Measurements from ENCODE around the gene WFDC2. TPM values are rescaled to one million over a fixed set of nuclear protein-coding genes. Genes with fewer than 3 reads are reported as not detected.

Gene WFDC2
- total and polyA plus RNA-seq, 8 donors = 5.0 to 49.5 (median 15.0) TPM

DNA sequence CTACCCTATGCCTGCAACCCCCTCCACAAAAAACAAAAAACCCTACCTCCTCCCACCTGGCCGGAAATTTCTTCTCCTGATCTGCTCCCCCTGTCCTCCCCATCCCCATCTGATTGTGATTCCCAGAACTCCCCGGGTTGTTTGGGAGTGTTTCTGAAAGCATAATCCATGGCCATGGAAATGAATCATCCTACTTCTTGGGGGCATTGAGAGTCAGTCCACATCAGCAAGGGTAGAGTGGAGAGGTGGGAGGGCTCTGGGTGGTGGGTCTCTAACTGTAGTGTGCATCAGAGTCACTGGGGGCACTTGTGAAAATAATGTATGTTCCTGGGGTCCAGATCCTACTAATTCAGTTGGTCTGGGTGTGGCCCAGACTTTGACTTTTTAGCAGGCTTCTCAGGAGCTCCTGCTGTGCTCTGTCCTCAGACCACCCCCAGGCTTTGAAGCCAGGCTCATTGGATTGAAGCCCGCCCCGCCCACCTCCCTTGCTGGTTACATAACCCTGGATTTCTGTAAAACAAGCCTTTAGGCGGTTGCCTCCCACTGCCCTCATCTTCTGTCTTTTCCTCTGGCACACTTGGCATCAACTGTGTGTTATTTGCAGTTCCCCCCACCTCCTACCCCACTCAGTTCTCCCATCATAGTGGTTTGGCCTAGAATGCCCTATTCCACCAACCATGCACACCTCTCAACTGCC is 43.1 kb upstream of the WFDC2 start:
- Histone ChIP-seq H3K27me3 (no peaks in the 10 kb centered on the region), H3K9me3 (no peaks in the 10 kb centered on the region), H3K36me3 (peaks cover 0 to 22% (median 18%) of the 10 kb centered on the region in 3 donors), H3K27ac (no peak overlapping the region), H3K4me3 (no peak overlapping the region), H3K4me1 (no peaks in the 10 kb centered on the region)
- FAIRE-seq = no peak
- no peak for DNase-seq
- intact Hi-C loops (cut with DNase I) = no loop called here
- 88 to 89% methylated on average over 5 of the region's 5 CpGs for WGBS, 2 donors
- ATAC-seq = peak in 1 of 4 donors; percentile 27
- TF ChIP-seq, protein P1, sequence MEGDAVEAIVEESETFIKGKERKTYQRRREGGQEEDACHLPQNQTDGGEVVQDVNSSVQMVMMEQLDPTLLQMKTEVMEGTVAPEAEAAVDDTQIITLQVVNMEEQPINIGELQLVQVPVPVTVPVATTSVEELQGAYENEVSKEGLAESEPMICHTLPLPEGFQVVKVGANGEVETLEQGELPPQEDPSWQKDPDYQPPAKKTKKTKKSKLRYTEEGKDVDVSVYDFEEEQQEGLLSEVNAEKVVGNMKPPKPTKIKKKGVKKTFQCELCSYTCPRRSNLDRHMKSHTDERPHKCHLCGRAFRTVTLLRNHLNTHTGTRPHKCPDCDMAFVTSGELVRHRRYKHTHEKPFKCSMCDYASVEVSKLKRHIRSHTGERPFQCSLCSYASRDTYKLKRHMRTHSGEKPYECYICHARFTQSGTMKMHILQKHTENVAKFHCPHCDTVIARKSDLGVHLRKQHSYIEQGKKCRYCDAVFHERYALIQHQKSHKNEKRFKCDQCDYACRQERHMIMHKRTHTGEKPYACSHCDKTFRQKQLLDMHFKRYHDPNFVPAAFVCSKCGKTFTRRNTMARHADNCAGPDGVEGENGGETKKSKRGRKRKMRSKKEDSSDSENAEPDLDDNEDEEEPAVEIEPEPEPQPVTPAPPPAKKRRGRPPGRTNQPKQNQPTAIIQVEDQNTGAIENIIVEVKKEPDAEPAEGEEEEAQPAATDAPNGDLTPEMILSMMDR (IDR thresholded peaks at IDR 0.05) = no peak

DNA sequence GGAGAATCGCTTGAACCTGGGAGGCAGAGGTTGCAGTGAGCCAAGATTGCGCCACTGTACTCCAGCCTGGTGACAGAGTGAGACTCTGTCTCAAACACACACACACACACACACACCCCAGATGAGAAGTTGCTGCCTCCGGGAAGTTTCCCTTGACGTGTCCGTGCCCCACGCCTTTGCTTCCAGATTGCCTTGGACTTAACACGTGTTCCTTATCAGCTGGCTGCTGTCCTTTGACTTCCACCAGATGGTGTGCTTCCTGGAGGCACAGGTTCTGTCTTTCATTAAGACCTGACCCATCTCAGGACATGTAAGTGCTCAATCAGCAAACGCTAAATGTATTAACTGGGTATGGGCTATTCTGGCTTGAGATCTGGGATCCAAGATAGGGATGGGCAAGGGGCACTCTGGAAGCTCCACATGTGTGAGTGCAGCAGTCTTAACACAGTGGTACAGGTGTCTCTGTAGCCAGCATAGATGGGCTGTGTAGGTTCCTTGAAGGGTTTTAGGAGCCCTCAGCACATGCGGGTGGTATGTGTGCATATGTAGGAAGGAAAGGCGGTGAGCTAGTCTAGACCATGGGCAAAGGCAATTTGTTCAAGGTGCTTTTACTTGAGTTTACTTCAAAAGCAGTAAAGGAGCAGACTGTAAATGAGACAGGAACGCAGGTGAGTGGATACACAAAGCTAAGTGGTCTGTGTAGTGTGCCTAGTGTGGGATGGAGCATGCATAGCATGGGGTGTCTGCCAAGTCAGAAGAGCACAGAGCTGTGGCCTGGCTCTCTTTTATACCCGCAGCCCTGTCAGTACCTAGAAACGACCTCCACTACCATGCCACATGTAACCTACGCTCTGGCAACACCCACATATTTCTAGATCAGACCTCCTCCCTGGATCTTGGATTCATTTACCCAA is 42.1 kb upstream of the WFDC2 start:
- Histone ChIP-seq H3K4me3 (no peak overlapping the region), H3K9me3 (no peaks in the 10 kb centered on the region), H3K36me3 (peaks cover 0 to 19% (median 9%) of the 10 kb centered on the region in 3 donors), H3K27me3 (no peaks in the 10 kb centered on the region), H3K4me1 (no peaks in the 10 kb centered on the region), H3K27ac (no peak overlapping the region)
- DNase-seq (peak in 4 of 6 donors; percentile 55 to 71 (median 63)), ATAC-seq (peak; percentile 76 to 90 (median 86)), FAIRE-seq (no peak)
- WGBS, 2 donors = 63% methylated on average over 14 of the region's 14 CpGs
- intact Hi-C loops (cut with DNase I) = no loop called here
- TF ChIP-seq, protein P1 (IDR thresholded peaks at IDR 0.05) = no peak

- no peaks in the 10 kb centered on the region for H3K9me3 ChIP-seq
- FAIRE-seq (no peak), DNase-seq (no peak), ATAC-seq (no peak)
- peaks cover 0 to 8% (median 0%) of the 10 kb centered on the region in 3 donors for H3K36me3 ChIP-seq
- no peaks in the 10 kb centered on the region for H3K27me3 ChIP-seq
- H3K4me3 ChIP-seq = no peak overlapping the region
- intact Hi-C loops (cut with DNase I) = loop anchor here in 2 of 3 donors (5.0 to 10.0 kb wide), 2 partner anchors 112 to 115 kb away; no protein-coding TSS in a partner anchor
- H3K27ac ChIP-seq = no peak overlapping the region
- 58 to 62% methylated on average over 2 of the region's 2 CpGs for WGBS, 2 donors
- H3K4me1 ChIP-seq = no peaks in the 10 kb centered on the region
- TF ChIP-seq, protein P1 (IDR thresholded peaks at IDR 0.05) = no peak
Observed at GRCh38 chr20:45429618-45430017, 39.9 kb upstream of the WFDC2 start.

GRCh38 chr20:45432294-45432693 is 37.3 kb upstream of the WFDC2 start:
- Histone ChIP-seq H3K4me3 (no peak overlapping the region), H3K9me3 (no peaks in the 10 kb centered on the region), H3K4me1 (peaks cover 0 to 4% (median 0%) of the 10 kb centered on the region in 3 donors), H3K27me3 (no peaks in the 10 kb centered on the region), H3K36me3 (no peaks in the 10 kb centered on the region), H3K27ac (no peak overlapping the region)
- FAIRE-seq (no peak), ATAC-seq (no peak), DNase-seq (no peak)
- intact Hi-C loops (cut with DNase I) = loop anchor here in 2 of 3 donors (5.0 to 10.0 kb wide), 2 partner anchors 115 to 117 kb away; no protein-coding TSS in a partner anchor
- WGBS, 2 donors = 80 to 85% methylated on average over 5 of the region's 5 CpGs
- TF ChIP-seq, protein P1 (IDR thresholded peaks at IDR 0.05) = no peak

All from pancreas (tissue), 10 donors.